HG03354 (cell line): ENCODE measurements around the gene SUN2.

Experiments
- ATAC-seq: cut with Tn5 transposase; IDR thresholded peaks from one replicate; pipeline ENCODE4 v1.9.1; 2021; ENCODE audit warnings: mild to moderate bottlenecking; ENCODE audit not compliant: unreplicated experiment, poor library complexity, severe bottlenecking

SUN2 gene

GRCh38 chr22:38724926-38725571 lies 30.7 kb downstream of the SUN2 start:
- ATAC-seq = no peak

- no peak for ATAC-seq
These were observed 31.6 kb downstream of the SUN2 start for GRCh38 chr22:38724176-38724575.

GRCh38 chr22:38721551-38721950 lies 34.2 kb downstream of the SUN2 start:
- ATAC-seq = no peak

GRCh38 chr22:38720350-38720749 lies 35.4 kb downstream of the SUN2 start:
- ATAC-seq = no peak

GRCh38 chr22:38719196-38719595 lies 36.6 kb downstream of the SUN2 start:
- ATAC-seq = no peak

GRCh38 chr22:38718414-38718813 lies 37.4 kb downstream of the SUN2 start:
- ATAC-seq = no peak

GRCh38 chr22:38717244-38717643 lies 38.6 kb downstream of the SUN2 start:
- no peak for ATAC-seq

GRCh38 chr22:38716826-38717225 lies 39.0 kb downstream of the SUN2 start:
- ATAC-seq = no peak

GRCh38 chr22:38716271-38716670 lies 39.5 kb downstream of the SUN2 start:
- ATAC-seq = no peak

GRCh38 chr22:38715852-38716251 lies 39.9 kb downstream of the SUN2 start:
- ATAC-seq = no peak

GRCh38 chr22:38715176-38715764 lies 40.5 kb downstream of the SUN2 start:
- ATAC-seq = no peak

GRCh38 chr22:38713921-38714320 lies 41.9 kb downstream of the SUN2 start:
- no peak for ATAC-seq

GRCh38 chr22:38712486-38713207 lies 43.2 kb downstream of the SUN2 start:
- ATAC-seq = no peak

- no peak for ATAC-seq
These were observed 44.9 kb downstream of the SUN2 start for GRCh38 chr22:38710866-38711265.

- no peak for ATAC-seq
These were observed 45.4 kb downstream of the SUN2 start for GRCh38 chr22:38710351-38710750.

- no peak for ATAC-seq
These were observed 46.5 kb downstream of the SUN2 start for GRCh38 chr22:38709306-38709705.

- no peak for ATAC-seq
These were observed 47.8 kb downstream of the SUN2 start for GRCh38 chr22:38707984-38708383.

GRCh38 chr22:38707346-38707745 lies 48.5 kb downstream of the SUN2 start:
- ATAC-seq = no peak

GRCh38 chr22:38706901-38707195 lies 49.0 kb downstream of the SUN2 start:
- no peak for ATAC-seq

GRCh38 chr22:38706101-38706900 lies 49.5 kb downstream of the SUN2 start:
- ATAC-seq = no peak
